Measurements from ENCODE around the gene SPIRE2.
"Not testable (repeated sequence)": the region's sequence is repeated elsewhere in the genome, so short reads cannot be mapped to it uniquely, and the experiment has no call there.

SPIRE2 gene

DNA sequence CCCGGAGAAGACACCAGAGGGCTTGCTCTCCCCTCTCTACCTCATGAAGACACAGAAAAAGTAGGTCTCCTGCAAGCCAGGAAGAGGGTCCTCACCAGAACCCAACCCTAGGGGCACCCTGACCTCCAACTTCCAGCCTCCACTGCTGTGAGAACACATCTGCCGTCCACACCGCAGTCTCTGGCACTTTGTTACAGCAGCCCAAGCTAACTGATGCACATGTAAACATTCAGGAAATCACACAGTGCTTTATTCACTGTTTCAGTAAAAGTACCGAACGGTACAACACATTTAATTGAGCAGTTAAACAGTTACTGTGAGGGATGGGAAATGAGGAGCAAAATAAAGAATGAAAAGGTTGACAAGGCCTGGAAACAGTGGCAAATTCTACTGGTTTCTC, 30.1 kb upstream of the SPIRE2 start:
- Histone ChIP-seq H3K9me3 (ENCODE audit: control insufficient read depth, low read length) (no peaks in the 10 kb centered on the region), H3K27ac (no peak overlapping the region), H3K9ac (no peak overlapping the region), H3K79me2 (no peaks in the 10 kb centered on the region), H3K27me3 (ENCODE audit: control insufficient read depth, insufficient read depth, low read length) (no peaks in the 10 kb centered on the region), H3K36me3 (ENCODE audit: control insufficient read depth, insufficient read depth, low read length) (no peaks in the 10 kb centered on the region), H2AFZ (no peak overlapping the region), H3K4me2 (ENCODE audit: low read length) (no peak overlapping the region), H3K4me3 (ENCODE audit: low read depth, low read length) (no peak overlapping the region), H3K4me1 (no peaks in the 10 kb centered on the region)
- TF ChIP-seq, protein P1, sequence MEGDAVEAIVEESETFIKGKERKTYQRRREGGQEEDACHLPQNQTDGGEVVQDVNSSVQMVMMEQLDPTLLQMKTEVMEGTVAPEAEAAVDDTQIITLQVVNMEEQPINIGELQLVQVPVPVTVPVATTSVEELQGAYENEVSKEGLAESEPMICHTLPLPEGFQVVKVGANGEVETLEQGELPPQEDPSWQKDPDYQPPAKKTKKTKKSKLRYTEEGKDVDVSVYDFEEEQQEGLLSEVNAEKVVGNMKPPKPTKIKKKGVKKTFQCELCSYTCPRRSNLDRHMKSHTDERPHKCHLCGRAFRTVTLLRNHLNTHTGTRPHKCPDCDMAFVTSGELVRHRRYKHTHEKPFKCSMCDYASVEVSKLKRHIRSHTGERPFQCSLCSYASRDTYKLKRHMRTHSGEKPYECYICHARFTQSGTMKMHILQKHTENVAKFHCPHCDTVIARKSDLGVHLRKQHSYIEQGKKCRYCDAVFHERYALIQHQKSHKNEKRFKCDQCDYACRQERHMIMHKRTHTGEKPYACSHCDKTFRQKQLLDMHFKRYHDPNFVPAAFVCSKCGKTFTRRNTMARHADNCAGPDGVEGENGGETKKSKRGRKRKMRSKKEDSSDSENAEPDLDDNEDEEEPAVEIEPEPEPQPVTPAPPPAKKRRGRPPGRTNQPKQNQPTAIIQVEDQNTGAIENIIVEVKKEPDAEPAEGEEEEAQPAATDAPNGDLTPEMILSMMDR (IDR thresholded peaks at IDR 0.05), result no peak

DNA sequence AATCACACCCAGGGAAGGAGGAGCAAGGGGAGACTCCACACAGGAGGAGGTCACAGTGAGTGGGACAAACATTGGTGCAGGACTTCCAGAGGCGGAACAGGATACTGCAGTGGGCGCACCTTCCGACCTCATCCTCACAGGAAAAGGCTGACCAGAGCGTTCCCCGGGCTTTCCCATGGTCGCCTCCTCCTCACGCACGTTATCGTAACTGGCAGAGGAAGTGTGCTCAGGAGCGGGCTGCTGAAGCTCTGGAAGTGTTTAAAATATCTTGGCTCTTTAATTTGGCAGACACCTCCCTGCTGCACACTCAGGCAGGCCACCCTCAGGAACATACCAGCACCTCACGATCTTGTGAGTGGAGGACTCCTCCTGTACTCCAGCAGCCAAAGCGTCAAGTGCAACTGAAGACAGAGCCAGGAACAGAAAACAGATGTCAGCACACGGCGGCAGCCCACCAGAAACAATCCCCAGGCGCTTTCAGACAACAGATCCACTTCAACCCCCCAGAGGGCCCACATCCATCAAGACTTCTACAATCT, 29.4 kb upstream of the SPIRE2 start:
- H3K4me2 ChIP-seq (ENCODE audit: low read length), result peak overlapping the region; percentile 42
- H3K9ac ChIP-seq, result no peak overlapping the region
- H3K9me3 ChIP-seq (ENCODE audit: control insufficient read depth, low read length), result no peaks in the 10 kb centered on the region
- H3K27ac ChIP-seq, result no peak overlapping the region
- H3K4me3 ChIP-seq (ENCODE audit: low read depth, low read length), result peak overlapping the region; percentile 9
- H3K36me3 ChIP-seq (ENCODE audit: control insufficient read depth, insufficient read depth, low read length), result no peaks in the 10 kb centered on the region
- no peaks in the 10 kb centered on the region for H3K4me1 ChIP-seq
- peak overlapping the region; percentile 61 for H2AFZ ChIP-seq
- TF ChIP-seq, protein P1 (IDR thresholded peaks at IDR 0.05), result no peak
- H3K79me2 ChIP-seq, result no peaks in the 10 kb centered on the region
- H3K27me3 ChIP-seq (ENCODE audit: control insufficient read depth, insufficient read depth, low read length), result no peaks in the 10 kb centered on the region

DNA sequence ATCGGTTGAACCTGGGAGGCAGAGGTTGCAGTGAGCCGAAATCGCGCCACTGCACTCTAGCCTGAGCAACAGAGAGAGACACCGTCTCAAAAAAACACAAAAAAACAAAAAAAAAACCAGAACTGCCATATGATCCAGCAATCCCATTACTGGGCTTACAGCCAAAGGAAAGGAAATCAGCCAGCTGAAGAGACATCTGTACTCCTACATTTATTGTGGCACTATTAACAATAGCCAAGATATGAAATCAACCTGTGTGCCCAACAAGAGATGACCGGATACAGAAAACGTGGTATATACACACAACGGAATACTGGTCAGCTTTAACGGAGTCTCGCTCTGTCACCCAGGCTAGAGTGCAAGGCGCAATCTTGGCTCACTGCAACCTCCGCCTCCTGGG, 26.5 kb upstream of the SPIRE2 start:
- H3K9ac ChIP-seq, result no peak overlapping the region
- H3K4me2 ChIP-seq (ENCODE audit: low read length), result no peak overlapping the region
- H3K27me3 ChIP-seq (ENCODE audit: control insufficient read depth, insufficient read depth, low read length), result no peaks in the 10 kb centered on the region
- no peak overlapping the region for H3K27ac ChIP-seq
- TF ChIP-seq, protein P1 (IDR thresholded peaks at IDR 0.05), result no peak
- H3K4me1 ChIP-seq, result no peaks in the 10 kb centered on the region
- H3K4me3 ChIP-seq (ENCODE audit: low read depth, low read length), result no peak overlapping the region
- no peaks in the 10 kb centered on the region for H3K9me3 ChIP-seq (ENCODE audit: control insufficient read depth, low read length)
- no peak overlapping the region for H2AFZ ChIP-seq
- H3K36me3 ChIP-seq (ENCODE audit: control insufficient read depth, insufficient read depth, low read length), result no peaks in the 10 kb centered on the region
- H3K79me2 ChIP-seq, result no peaks in the 10 kb centered on the region

DNA sequence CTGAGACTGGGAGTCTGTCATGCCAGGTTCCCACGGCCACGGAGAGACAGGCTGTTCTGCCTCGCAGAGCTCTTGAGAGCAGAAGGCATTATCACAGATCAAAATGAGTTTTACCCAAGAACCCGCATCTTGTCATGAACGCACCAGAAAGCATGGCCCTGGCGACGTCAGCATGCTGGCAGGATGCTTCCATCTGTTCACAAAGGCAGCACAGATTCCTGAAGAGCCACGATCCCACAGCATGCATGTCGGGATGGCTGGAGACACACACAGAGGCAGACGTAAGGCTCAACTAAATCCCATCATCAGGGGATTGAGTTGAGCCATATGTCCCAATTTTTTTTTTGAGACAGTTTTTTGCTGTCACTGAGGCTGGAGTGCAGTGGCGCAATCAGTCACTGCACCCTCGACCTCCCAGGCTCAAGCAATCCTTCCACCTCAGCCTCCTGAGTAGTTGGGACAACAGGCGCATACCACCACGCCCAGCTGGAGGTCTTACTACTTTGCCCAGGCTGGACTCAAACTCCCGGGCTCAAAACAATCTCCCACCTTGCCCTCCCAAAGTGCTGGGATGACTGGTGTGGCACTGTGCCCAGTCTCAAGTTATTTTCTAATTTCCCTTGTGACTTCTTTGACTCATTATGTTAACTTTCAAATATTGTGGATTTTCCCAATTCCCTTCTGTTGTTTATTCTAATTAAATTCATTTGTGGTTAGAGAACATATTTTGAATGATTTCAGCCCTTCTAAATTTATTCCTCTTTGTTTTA, 23.0 kb upstream of the SPIRE2 start:
- Histone ChIP-seq H3K9me3 (ENCODE audit: control insufficient read depth, low read length) (no peaks in the 10 kb centered on the region), H2AFZ (no peak overlapping the region), H3K79me2 (no peaks in the 10 kb centered on the region), H3K9ac (no peak overlapping the region), H3K27ac (no peak overlapping the region), H3K4me1 (no peaks in the 10 kb centered on the region), H3K36me3 (ENCODE audit: control insufficient read depth, insufficient read depth, low read length) (no peaks in the 10 kb centered on the region), H3K27me3 (ENCODE audit: control insufficient read depth, insufficient read depth, low read length) (no peaks in the 10 kb centered on the region), H3K4me3 (ENCODE audit: low read depth, low read length) (no peak overlapping the region), H3K4me2 (ENCODE audit: low read length) (no peak overlapping the region)
- TF ChIP-seq, protein P1 (IDR thresholded peaks at IDR 0.05), result no peak

DNA sequence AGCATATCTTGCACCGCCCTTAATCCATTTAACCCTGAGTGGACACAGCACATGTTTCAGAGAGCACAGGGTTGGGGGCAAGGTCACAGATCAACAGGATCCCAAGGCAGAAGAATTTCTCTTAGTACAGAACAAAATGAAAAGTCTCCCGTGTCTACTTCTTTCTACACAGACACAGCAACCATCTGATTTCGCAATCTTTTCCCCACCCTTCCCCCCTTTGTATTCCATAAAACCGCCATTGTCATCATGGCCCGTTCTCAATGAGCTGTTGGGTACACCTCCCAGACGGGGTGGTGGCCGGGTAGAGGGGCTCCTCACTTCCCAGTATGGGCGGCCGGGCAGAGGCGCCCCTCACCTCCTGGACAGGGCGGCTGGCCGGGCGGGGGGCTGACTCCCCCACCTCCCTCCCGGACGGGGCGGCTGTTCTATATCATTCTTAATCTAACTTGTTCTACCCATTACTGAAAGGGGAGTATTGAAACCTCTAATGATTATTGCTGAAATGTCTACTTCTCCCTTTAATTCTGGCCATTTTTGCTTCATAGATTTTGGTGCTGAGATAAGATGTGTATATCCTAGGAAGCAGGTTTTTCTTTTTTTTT, 21.6 kb upstream of the SPIRE2 start:
- not testable (repeated sequence) for H3K4me3 ChIP-seq (ENCODE audit: low read depth, low read length); H3K79me2 ChIP-seq; H3K4me2 ChIP-seq (ENCODE audit: low read length); H3K4me1 ChIP-seq; H2AFZ ChIP-seq; H3K36me3 ChIP-seq (ENCODE audit: control insufficient read depth, insufficient read depth, low read length); H3K9me3 ChIP-seq (ENCODE audit: control insufficient read depth, low read length); H3K9ac ChIP-seq; H3K27me3 ChIP-seq (ENCODE audit: control insufficient read depth, insufficient read depth, low read length); H3K27ac ChIP-seq
